G401 (cell line): ENCODE data around the gene TRMT2B. TPM values are rescaled to one million over a fixed set of nuclear protein-coding genes. Genes with fewer than 3 reads are reported as not detected.
"Not testable (repeated sequence)": the region's sequence is repeated elsewhere in the genome, so short reads cannot be mapped to it uniquely, and the experiment has no call there.

Experiments used
- DNase-seq: peaks from one replicate; pipeline ENCODE4 v3.0.0-alpha.2; 2015; ENCODE audit warnings: low spot score
- in situ Hi-C: cut with HindIII; loops from 2 replicates; pipeline ENCODE4 v1.10.0; 2016; ENCODE audit warnings: low sequenced_read_pairs, mixed read lengths
- total RNA-seq: library from RNA; depleted of rRNA; stranded (reverse); fragments of >200 nt; shearing (Covaris generic); gene quantifications from 2 replicates; pipeline ENCODE4 v1.2.3, GENCODE V29; 2014

The TRMT2B gene
- total RNA-seq, 1 experiment from 2014 or later, result 14.2 TPM

DNA sequence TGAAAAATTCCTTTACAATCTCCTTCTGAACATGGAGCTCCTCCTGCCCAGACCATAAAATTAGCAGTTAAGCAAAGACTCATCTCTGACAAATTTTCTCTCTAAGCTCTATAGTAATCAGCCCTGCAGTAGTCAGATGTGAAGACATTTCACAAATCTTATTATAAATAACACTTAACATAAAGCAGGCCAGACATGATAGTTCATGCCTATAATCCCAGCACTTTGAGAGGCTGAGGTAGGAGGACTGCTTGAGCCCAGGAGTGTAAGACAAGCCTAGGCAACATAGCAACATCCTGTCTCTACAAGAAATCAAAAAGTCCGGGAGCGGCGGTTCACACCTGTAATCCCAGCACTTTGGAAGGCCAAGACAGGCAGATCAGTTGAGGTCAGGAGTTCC lies 29.9 kb downstream of the TRMT2B start:
- in situ Hi-C loops, result no loop called here
- DNase-seq, result no peak

DNA sequence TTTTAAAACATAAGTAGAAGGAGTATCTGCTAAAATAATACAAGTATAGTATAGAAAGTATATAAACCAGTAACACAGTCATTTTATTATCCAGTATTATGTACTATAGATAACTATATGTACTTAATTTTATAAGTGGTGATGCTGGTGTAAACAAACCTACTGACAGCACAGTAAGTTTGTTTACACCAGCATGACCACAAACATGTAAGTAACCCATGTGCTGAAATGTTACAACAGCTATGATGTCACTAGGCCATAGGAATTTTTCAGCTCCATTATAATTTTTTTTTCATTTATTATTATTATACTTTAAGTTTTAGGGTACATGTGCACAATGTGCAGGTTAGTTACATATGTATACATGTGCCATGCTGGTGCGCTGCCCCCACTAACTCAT lies 39.9 kb downstream of the TRMT2B start:
- DNase-seq, in situ Hi-C loops: not testable (repeated sequence)

DNA sequence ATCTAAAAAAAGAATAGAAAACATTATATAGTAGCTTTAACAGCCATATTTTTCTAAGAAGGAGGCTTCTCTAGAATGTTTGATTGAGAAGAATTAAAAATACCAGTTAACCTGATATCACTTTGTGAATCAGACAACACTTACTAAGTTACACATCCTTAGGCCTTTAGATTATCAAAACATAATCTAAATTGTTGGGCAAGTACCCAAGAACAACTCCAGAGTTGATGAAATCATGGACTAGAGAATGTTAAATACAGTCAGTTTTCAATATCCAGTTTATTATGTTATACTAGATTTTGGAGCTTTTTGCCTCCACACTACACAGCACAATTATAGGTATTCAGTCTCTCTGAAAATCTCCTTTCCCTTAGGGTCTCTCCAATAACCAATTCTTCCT lies 42.8 kb downstream of the TRMT2B start:
- in situ Hi-C loops, result no loop called here
- no peak for DNase-seq

DNA sequence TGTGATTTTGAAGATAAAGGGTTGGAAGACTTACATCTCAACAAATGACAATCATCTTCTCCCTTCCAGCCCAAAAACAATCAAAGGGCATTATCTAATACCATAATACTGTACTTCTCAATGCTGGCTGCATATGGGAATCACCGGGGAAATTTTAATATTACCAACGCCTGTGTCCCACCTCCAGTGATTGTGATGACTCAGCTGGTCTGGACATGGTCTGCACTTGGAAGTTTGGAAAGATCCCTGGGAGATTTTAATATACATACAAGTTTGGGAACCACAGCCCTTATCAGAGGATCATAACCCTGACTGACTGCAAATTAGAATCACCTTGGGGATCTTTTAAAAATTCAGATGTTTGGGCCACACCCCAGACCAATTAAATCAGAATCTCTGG lies 52.5 kb downstream of the TRMT2B start:
- in situ Hi-C loops, result no loop called here
- no peak for DNase-seq

DNA sequence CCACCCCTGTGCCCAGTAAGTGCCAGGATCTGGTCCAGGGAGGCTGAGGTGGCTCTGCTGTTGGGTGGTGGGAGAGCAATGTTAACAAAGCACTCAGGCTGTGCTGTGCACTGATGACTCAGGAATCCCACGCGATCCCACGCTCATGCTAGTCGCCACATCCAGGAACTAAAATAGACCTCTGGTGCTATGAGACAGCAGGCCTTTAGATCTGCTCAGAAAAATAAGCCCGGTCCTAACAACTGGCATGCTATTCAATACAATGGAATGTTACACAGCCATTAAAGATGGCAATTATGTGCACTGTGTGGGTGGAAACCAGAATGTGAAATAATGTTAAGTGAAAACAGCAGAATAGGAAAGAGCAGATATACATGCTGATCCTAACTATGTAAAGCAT lies 56.4 kb downstream of the TRMT2B start:
- in situ Hi-C loops, result no loop called here
- no peak for DNase-seq

DNA sequence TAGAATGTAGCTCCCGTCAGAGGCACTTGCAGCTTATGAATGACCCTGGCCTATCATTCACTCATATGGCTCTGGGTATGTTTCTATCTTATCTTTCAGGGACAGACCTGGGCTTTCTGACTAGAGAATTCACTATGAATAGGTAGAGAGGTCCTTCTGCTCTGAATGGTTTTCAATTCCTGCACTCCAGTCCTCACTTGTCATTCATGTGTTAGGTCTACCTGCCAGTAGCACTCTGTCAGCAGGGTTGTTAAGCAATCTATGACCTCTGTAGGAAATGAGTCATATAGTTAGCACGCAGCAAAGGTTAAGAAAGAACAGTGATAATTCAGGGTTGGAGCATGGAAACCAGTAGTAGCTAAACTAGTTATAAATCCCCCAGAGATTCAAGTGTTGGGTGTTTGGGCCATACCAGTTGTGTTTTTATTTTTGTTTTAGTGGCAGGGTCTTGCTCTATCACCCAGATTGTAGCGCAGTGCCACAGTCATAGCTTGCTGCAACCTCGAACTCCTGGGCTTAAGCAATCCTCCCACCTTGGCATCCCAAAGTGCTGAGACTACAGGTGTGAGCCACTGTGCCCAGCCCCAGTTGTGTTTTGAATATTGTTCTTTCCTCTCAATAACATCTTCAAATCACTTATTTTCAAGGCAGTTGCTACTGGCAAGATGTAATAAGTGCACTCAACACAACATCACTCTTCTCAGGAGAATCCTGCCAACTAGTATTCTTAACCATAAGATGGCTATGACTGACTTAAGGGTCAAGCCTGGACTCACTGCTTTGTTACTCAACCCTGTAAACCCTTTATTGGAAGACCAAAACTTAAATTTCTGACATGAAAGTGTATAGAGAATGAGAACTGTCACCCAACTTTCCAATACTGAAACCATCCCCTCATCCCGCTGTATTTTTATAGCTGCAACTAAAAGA lies 57.3 kb downstream of the TRMT2B start:
- in situ Hi-C loops, result no loop called here
- DNase-seq, result no peak

DNA sequence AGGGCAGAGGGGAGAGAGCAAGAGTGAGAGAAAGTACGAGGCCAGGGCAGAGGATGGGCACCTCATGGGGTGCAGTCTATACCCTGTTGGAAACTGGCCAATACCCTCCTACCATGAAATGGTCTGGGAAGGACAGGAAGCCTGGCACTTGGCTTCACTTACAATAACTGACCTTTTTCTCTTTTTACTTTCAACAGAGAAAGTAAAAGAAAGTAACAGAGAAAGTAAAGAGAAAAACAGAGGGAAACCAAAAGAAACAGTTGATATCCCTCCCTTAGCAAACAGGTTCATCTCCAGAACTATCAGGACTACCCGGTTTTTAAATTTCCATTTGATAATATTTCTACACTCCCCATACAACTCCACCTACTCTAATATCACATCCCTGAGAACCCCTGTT lies 61.8 kb downstream of the TRMT2B start:
- in situ Hi-C loops, result no loop called here
- no peak for DNase-seq

DNA sequence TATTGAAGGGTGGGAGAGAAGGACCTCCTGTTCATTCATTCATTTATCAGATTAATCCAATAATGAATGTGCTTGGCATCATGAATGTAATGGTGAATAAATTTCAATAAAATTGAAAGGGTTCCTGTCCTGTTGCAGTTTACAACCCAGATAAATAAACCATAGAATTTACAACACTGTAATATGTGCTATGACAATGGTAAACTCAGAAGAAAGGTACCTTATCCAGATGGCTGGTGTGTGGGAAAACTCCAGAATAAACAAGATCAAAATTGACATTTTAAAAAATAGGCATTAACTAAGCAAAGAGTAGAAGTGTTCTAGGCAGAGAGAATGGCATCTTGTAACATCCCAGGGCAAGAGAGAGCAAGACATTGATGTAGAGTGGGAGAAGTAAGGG lies 67.1 kb downstream of the TRMT2B start:
- no peak for DNase-seq
- in situ Hi-C loops, result no loop called here

DNA sequence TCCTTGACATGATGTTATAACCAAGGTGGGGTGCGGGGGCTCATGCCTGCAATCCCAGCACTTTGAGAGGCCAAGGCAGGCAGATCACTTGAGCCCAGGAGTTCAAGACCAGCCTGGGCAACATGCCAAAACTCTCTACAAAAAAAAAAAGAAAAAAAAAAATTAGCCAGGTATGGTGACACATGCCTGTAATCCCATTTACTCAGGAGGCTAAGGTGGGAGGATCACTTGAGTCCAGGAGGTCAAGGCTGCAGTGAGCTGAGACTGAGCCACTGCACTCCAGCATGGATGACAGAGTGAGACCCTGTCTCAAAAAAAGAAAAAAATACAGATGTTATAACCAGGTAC lies 70.4 kb downstream of the TRMT2B start:
- in situ Hi-C loops, DNase-seq: not testable (repeated sequence)

DNA sequence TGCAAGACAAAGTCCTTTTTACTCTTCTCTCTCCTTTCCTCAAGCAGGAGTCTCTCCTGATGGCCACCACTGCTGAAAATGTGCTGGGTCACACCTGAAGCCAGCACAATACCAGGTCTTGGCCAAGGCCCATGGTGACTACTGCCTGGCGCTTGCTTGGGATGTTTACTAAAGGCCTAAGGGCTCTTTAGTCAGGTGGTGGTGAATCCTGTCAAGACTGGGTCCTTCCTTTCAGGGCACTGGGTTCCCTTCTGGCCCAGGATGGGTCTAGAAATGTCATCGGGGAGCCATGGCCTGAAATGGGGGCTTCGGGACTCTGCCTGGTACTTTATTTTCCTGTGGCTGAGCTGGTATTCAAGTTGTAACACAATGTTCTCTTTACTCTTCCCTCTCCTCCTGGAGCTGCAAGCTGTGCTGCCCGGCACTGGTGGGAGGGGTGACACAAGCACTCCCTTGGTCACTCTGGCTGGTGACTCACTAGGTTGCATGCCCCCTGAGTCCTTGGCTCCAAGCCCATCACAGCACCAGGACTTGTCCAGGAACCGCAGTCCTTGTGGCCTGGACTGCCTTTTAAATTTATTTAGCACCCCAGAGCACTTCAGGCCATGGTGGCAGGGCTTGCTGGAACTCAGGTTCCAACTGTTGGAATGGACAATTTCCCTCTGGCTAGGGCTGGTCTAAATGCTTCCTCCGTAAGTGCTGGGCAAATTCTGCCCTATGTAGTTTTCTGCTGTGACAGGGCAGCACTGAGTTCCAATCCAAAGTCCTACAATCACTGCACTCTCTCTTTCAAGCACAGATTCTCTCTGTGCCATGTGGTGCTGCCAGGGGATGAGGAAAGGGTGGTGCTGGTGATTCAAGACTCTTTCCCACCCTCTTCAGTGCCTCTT lies 71.1 kb downstream of the TRMT2B start:
- DNase-seq, result no peak
- in situ Hi-C loops, result no loop called here

DNA sequence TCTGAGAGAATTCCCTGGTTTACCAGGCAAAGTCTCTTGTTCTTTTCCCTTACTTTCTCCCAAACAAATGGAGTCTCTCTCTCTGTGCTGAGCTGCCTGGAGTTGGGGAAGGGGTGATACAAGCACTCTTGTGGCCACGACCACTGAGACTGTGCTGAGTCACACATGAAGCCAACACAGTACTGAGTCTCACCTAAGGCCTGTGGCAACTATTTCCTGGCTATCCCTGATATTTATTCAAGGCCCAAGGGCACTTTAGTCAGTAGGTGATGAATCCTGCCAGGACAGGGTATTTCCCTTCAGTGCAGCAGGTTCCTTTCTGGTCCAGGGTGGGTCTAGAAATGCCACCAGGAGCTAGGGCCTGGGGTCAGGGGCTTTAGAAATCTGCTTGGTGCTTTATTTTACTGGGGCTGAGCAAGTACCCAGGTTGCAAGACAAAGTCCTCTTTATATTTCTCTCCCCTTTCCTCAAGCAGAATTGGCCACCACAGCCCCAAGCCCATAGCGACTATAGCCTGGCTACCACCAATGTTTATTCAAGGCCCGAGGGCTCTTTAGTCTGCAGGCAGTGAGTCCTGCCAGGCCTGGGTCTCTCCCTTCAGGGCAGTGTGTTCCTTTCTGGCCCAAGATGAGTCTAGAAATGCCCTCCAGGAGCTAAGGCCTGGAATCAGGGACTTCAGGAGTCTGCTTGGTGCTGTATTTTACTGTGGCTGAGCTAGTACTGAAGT lies 71.9 kb downstream of the TRMT2B start:
- in situ Hi-C loops, result no loop called here
- no peak for DNase-seq

DNA sequence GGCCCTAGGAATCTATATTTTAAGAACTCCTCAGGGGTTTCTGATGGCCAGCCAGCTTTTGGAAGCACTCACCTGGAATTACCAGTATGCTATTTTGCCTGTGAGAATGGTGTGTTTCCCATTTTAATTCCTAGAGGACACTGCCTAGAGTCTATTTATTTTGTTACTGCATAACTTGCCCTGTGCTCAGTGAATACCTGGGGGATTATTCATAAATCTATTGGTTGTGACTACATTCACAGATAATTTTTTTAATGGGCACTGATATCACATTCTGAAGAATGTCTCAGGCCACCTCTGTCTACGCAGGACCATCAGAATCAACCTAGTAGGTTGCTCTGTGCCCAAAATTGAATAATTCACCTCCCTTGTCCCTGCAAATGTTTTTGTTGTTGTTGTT lies 75.7 kb downstream of the TRMT2B start:
- in situ Hi-C loops, result no loop called here
- no peak for DNase-seq

DNA sequence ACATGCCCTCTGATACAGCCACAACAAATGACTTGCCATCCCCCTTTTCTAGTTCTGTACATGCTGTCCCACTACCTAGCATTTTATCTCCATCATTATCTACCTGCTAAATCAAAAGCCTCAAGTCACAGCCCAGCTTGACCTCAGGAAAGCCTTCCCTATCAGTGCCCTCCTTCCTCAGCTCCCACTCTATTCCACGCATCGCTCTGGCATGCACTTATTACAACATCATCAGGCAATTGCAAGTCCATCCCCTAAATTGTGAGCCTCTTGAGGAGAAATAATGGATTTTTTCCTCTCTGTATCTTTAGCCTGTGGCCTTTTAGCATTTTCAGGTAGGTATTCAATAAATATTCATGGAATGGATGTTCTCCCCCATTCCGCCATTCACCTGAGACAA lies 76.7 kb downstream of the TRMT2B start:
- in situ Hi-C loops, result no loop called here
- DNase-seq, result no peak

DNA sequence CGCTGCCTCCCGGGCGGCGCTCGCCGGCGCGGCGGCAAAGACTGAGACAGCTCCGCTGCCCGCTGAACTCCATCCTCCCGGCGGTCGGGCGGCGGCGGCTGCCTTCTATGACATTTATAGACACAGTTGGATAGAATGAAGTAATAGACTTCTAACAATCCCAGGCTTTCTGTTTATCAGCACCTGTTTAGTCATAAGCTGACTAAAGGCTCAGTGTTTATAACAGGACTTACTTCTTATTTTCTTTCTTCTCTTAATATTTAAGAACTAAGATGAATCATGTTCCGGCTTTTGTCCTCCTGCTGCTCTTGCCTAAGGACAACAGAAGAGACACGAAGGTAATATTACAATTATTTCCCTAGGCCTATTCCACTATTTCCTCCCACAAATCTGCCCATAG lies 78.5 kb downstream of the TRMT2B start:
- in situ Hi-C loops, result no loop called here

DNA sequence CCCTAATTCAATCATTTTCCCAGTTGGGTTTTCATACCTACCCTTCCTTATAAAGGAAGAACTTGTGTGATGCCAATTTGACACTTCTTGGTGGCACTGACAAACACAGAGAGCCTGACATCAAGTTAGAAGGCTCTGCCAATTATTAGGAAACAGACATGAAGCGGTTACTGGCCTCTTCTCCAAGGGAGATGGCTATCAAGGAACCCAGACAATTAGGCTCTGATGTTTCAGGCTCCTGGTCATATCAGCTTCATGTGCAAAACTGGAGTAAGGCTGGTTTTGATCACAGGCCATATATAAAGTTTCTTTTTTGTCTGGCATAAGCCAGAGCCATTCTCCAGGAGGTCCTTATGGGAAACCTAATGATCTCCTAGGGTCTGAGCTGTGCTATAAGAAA lies 82.0 kb downstream of the TRMT2B start:
- DNase-seq, result no peak
- in situ Hi-C loops, result no loop called here

More for the DNA sequence above, 78.5 kb downstream of the TRMT2B start:
- DNase-seq, result no peak

DNA sequence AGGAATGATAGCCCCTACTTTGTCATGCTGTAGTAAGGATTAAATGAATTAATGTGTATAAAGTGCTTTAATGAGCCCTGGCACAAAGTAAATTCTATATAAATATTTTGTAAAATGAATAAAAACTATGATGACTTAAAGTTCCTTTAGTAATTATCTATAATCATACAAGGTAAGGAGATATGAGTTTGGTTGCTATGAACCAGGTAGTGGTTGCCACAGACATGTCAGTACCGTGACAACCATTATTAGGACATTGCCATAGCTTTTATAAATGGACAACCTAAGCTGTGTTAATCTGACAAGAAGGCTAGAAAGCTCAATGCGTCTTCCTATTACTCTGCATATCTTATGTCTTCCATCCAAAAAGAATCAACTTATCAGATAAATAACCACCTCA lies 82.5 kb downstream of the TRMT2B start, which contains the start of gene ARL13A:
TSS of gene ARL13A (plus strand) at position 301 of the 400 bp plus-strand sequence. CDS start 3,982 bp downstream, outside the sequence.
- in situ Hi-C loops, result no loop called here

DNA sequence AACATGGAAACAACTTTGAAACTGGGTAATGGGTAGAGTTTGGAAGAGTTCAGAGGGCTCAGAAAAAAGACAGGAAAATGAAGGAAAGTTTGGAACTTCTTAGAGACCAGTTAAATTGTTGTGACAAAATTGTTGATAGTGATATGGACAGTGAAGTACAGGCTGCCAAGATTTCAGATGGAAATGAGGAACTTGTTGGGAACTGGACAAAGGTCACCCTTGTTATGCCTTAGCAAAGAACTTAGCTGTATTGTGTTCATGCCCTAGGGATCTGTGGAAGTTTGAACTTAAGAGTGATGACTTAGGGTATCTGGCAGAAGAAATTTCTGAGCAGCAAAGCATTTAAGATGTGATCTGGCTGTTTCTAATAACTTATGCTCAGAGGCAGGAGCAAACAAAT lies 87.5 kb downstream of the TRMT2B start:
- no peak for DNase-seq
- in situ Hi-C loops, result no loop called here

More for the DNA sequence above, 82.5 kb downstream of the TRMT2B start, which contains the start of gene ARL13A:
- DNase-seq, result no peak

DNA sequence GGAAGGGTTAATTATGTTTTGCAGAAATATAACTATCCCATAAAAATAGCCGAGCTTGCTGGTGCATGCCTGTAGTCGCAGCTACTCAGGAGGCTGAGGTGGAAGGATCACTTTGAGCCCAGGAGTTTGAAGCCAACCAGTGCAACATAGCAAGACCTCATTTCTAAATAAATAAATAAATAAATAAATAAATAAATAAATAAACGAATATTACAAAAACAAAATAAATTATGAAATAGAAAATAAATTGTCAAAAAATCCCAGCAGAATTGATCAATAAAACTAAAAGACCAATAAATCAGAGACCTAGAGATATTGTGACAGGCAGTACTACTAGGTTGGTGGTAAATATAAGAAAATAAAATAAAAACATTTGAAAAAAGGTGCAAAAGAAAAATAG lies 89.1 kb downstream of the TRMT2B start:
- in situ Hi-C loops, result no loop called here
- DNase-seq, result no peak
